ENCODE results near the gene CISTR.
"Not testable (repeated sequence)": the region's sequence is repeated elsewhere in the genome, so short reads cannot be mapped to it uniquely, and the experiment has no call there.

CISTR gene

GRCh38 chr12:53740130-53740491, 11.7 kb downstream of the CISTR start:
- no peak for DNase-seq

DNA sequence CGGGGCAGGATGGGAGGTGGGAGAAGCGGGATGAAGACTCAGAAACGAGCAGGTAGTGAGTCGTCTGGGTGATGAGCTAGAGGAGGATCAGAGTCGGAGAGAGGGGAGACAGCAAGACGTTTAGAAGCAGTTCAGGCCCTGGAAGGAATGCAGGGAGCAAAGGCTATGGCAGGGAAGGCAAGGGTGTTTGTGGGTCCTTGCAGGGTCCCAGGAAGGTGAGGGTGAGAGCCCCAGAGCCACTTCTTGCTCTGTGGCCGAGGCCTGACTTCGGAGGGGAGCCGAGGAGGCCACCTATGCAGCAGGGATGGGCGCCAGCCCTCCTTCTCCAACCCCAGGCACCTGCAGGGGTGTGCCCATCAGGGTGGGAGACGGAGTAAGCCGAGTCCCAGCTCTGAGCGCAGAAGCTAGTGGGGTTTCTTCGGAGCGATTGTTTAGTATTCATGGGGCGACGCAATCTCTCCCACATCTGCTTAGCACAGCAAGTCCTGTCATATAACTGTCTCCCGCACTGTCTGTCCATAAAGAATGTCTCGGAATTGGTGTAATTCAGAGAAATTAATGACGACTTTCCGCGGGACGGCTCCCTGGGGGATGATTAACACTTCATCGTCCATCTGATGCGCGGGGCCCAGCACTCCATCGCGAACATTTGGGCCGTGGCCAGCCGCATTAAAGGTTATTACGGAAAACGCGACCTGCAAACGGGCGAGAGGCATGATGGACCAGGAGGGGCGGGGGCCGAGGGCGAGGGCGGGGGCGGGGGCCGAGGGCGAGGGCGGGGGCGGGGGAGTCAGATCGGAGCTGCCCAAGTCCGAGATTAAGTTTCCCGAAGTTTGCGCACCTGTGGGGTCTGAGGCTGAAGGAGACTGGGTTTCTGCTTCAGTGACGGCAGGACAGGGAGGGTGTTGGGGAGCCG, 12.3 kb downstream of the CISTR start:
- DNase-seq: no peak

DNA sequence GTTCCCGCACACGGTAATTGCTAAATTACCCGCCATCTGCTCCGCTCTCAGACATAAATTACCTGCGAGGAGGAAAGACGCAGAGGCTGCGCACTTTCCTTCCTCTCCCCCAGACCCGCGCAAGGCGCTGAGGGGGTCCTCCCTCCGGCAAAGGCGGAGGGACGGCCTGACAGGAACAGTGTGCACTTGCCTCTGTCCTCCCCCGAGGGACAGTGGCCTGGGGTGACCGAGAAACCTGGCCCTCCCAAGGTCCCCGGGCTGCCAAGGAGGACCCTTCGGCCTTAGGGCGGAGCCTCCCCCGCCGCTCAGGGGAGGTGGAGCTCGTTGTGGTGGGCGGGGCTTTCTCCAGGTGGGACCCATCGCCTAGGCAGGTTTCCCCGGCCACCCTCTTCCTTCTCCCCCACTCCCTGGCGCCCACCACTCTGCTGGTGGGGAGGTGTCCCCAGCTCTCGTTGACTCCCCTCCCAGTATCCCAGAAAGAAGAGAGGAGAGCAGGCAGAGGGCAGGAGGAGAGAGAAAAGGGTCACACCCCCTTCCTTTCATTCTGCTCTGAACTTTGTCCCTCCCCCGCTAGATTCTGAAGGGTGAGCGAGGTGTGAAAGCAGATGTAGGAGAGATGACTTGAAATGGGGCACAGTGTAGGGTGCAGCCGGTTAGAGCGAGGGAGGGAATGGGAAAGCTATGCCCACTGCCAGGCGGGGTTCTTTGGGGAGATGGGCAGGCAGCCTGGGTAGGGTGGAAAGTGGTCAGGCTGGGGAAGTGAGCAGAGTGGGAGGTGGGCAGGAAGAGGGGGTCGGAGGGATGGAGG, 13.2 kb downstream of the CISTR start:
- DNase-seq: peak; percentile 52

DNA sequence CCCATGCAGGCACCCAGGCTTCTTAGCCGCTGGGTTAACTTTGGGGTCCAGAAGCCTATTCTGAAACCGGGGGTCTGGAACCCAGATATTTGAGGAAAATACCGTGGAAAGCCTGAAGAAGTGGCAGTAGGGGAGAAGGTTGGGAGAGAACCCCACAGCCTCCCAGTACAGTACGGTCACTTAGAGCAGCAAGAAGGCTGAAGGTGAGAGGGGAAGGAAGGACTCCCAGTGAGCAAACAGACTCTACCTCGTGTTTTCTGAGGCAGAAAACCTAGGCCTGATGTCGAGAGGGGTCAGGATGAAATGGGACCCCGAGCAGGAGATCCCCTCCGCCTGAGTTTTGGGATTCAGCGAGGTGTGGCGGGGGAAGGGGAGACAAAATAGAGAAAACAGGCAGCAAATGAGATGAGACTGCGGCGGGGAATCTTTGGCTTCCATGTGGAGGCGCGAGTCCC, 13.8 kb downstream of the CISTR start:
- DNase-seq: no peak

- DNase-seq: no peak
These were observed 14.5 kb downstream of the CISTR start for GRCh38 chr12:53737093-53737808.

DNA sequence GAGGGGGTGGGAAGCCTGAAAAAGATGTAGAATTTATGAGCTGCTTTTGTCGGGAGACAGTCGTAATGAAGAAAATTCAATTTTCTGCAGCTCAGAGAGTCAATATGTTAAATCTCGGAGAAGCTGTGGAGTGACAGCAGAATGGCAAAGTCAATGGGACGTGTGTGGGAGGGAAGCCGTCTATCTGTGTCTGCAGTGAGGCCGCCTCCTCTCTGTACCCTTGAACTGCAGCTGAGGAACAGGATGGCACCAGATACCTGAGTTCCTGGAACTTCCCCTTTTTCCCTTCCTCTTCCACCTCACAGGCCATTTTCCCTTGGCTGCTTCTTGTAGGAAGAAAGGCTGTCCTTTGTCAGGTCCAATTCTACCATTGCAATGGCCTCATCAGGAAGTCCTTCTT, 15.2 kb downstream of the CISTR start:
- DNase-seq: no peak

DNA sequence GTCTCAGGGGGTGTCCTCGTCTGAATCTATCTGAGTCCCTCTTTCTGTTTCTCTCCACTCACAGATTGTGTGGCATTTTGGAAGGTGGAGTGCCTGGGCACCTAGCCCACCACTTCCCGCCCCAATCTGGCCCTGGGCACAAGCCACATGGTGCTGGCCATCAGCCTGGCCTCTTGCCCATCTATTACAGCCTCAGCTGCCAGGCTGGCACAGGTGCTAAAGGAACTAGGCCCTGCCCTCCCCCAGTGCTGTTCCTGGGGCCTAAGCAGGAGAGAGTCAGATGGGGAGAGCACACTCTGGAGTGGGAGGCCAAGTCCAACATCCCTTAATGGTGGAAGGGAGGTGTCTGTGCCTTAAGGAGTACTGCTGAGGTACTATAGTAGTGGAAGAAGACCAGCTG, 16.2 kb downstream of the CISTR start:
- DNase-seq: no peak

- no peak for DNase-seq
These were observed 17.4 kb downstream of the CISTR start for GRCh38 chr12:53734425-53734824.

- no peak for DNase-seq
These were observed 18.0 kb downstream of the CISTR start for GRCh38 chr12:53733807-53734200.

DNA sequence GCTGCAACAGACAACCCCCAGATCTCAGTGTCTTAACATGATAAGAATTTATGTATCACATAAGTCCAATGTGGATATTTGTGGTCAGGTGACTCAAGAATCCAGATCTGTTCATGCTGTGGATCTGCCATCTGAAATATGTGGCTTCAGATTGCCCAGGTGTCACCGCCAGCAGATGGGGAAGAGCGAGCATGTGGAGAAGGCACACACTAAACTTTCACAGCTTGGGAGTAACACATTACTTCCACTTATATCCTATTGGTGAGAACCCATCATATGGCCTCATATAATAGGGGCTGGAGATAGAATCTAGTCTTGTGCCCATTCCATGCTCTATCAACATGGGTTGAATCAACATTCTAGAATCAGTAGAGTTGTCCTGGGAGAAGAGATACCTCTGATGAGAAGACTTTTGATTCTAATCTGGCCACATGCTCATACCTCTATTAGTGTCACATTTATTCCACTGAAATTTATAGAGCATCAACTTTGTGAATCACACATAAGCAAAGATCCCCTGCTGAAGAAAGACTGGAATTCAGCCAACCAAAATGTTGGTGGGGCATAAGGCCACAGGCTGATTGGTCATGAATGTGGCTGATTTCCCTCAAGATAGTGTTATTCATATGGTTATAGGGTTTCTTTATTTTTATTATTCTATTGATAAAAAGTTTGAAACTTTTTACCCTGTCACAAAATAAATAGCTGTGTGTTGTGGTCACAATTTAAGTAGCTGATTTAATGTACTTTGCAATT, 18.6 kb downstream of the CISTR start:
- DNase-seq: no peak

DNA sequence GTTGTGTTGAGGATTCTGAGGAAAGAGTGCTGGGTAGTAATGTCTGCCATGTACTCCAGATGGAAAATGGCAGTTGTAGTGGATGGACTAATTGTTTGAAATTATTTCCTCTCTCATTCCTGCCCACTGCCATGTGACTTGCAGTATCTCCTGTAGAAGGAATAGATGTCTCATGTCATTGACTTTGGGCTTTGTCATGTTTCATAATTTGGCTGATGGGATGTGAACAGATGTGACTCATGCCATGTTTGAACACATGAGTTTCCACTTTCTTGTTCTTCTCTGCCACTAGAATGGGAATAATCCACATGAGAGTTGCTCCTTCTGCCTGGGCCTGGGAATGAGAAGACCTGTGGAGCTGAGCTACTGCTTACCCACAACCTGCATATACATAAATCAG, 22.1 kb downstream of the CISTR start:
- DNase-seq: no peak

DNA sequence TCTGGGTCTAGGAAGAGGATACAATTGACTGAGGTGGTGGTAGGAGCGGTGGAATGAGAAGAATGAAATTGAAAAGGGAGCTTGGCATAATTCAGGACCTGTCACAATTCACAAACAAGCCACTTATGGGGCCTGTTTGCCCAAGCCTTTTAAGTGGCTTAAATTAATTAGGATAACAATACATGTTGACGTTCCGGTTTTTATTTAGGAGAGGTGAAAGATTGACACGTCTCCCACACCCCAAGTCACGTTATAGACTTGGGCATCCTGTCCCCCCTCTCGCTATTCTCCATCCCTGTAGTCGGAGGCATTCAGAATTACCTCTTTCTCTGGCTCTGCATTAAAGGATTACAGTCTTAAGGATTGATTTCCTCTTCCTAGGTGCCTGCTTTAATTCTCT, 23.6 kb downstream of the CISTR start:
- DNase-seq: no peak

DNA sequence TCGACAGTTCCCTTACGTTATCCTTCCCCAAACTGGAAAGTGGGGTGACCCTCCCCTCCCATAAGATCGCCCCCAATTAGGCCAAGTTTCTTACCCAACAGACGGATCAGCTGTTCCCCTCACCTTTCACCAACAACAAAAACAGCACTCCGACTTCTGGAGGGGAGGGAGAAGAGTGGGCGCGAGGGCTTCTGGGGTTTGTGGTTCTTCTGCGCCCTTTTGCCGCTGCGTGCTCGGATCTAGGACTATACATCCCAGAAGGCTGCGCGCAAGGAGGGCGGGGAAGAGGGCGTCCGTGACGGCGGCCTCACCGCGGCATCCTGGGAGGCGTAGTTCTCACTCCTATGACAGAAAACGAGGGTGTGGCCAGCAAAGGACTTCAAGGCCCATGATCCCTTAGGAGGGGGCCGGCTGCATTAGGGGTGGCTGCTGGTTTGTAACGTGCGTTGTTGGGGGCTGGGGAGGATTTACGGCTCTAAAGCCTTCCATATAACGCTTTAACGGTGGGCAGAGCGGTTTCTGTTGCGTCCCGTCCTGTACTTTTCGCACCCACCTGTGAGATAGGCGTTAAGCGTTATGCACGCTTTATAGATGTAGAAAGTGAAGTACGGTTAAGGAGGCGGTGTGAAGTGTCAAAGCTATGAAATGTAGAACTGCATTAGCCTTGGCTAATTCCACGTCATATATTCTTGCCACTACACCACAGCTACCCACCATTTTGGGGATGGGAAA, 24.3 kb downstream of the CISTR start, which contains the start of gene CALCOCO1:
Gene CALCOCO1 (minus strand): TSS at position 143 of the 732 bp plus-strand sequence. CDS start 2,210 bp downstream, outside the sequence.
- DNase-seq: peak; percentile 95

DNA sequence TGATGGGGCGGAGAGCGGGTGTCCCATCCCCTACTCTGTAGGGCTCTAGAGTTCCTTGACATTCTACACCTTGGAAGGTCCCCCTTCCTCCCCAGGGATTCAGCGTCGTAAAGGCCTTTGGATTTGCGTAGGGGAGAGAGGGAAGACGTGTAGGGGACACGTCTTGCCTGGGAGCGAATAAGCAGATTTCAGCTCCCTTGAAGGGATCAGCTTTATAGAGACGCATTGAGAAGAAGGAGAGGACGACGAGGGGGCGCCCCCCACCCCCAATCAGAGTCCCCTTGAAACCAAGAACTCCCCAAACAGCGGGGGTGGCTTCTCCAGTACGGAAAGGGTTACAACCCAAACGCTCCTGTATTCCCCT, 24.9 kb downstream of the CISTR start:
- no peak for DNase-seq

DNA sequence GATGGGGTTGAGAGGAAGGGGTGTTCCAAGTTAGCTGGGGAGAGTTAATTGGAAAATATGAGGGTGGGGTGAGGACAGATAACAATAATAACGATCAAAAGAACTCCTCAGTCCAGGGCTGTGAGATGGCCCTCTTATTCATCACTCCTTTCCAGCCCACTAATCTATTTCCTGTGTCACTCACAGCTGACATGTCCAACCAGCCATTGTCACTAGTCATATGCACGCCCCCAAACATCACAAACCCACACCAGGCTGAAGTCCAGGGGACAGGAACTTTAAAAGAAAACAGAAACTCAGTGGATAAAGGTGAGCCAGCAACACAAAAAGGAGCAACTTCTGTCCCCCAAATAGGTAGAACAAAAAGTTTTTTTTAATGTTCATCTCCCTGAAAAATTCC, 25.4 kb downstream of the CISTR start:
- no peak for DNase-seq

DNA sequence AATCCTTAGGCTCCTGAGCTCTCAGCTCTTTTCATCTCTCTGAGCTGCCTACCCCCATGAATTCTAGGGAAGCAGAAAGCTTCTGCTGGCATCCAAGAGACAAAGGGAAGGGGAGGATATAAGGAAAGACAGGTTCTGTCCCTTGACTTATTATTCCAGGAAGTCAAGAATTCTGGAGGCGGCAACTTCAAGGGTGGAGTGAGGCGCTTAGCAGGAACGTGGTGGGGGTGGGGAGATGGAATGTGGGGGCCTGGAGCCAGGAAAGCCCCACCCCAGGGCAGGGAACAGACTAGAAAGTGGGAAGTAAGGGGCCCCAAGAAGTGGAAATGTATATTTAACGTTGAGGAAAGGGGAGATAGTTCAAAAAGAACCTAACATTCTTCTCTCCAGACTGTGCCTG, 26.0 kb downstream of the CISTR start:
- DNase-seq: no peak

- no peak for DNase-seq
These were observed 29.2 kb downstream of the CISTR start for GRCh38 chr12:53722450-53723041.

DNA sequence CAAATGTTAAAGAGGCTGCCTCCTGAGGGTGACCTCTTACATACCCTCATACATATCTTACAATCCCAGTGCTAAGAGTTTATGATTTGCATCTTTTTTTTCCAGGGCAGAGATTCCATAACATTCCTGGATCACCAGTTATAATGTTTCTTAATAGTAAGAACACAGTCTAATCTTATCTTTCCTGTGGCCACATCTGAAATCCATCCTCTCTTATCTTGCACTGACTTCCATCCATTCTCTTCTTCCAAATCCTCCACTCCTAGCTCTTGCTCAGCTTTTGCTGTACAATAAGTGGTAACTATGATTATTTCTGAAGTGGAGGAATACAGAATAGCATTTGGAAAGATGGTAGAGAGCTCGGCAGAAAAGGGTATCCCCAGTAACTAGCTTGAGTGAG, 30.8 kb downstream of the CISTR start:
- no peak for DNase-seq

- DNase-seq: no peak
These were observed 32.1 kb downstream of the CISTR start for GRCh38 chr12:53719649-53720048.

DNA sequence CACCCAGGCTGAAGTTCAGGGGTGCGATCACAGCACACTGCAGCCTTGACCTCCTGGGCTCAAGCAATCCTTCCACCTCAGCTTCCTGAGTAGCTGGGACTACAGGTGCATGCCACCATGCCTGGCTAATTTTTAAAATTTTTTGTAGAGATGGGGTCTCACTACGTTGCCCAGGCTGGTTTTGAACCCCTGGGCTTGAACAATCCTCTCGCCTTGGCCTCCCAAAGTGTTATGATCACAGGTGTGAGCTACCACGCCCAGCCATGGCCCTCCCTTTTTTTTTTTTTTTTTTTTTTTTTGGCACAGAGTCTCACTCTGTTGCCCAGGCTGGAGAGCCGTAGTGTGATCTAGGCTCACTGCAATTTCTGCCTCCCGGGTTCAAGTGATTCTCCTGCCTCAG, 33.2 kb downstream of the CISTR start:
- DNase-seq: not testable (repeated sequence)

GRCh38 chr12:53717319-53717718, 34.5 kb downstream of the CISTR start:
- DNase-seq: no peak
